DND-41 (cell line): ENCODE data around the gene MAL.

Experiments
- CTCF ChIP-seq: IDR thresholded peaks from 2 replicates; pipeline ENCODE4 v1.5.1; 2012; ENCODE audit warnings: borderline replicate concordance, low read length, moderate library complexity, mild to moderate bottlenecking; ENCODE audit not compliant: poor library complexity, severe bottlenecking; ENCODE audit errors: extremely low read depth
- EZH2 ChIP-seq: IDR thresholded peaks from 3 replicates; pipeline ENCODE4 v1.6.1; 2012; ENCODE audit warnings: borderline replicate concordance, low read depth, mild to moderate bottlenecking, moderate library complexity, low read length, inconsistent platforms; ENCODE audit not compliant: severe bottlenecking

GRCh38 chr2:95099910-95100309, 74.4 kb downstream of the MAL start:
- TF ChIP-seq CTCF (no peak), EZH2 (no peak)
